ENCODE results near the gene SHISA7. TPM values are rescaled to one million over a fixed set of nuclear protein-coding genes. Genes with fewer than 3 reads are reported as not detected.

Gene SHISA7
- total and polyA plus RNA-seq, 4 donors = 1.6 TPM; not detected in 3

Other genes with a start within 250 kb of the SHISA7 start
Only the 30 nearest of the 31 such genes appear.
- gene TMEM86B, start 214.5 kb downstream of the SHISA7 start, total RNA-seq = 10 to 100 TPM in 1 of 2 donors, 1 to 10 TPM in 1; 4.8 to 13.7 TPM
- gene TMEM86B, start 214.5 kb downstream of the SHISA7 start, polyA plus RNA-seq = 10 to 100 TPM; 19.4 to 20.1 TPM
- gene PPP6R1, start 184.3 kb downstream of the SHISA7 start, total RNA-seq = 10 to 100 TPM; 24.6 to 40.1 TPM
- 10 to 100 TPM in 1 of 2 donors, 1 to 10 TPM in 1; 5.5 to 20.4 TPM for gene PPP6R1, start 184.3 kb downstream of the SHISA7 start, polyA plus RNA-seq
- 10 to 100 TPM in 1 of 2 donors, 1 to 10 TPM in 1; 9.4 to 11.6 TPM for gene HSPBP1, start 163.2 kb downstream of the SHISA7 start, total RNA-seq
- 10 to 100 TPM; 15.3 to 31.6 TPM for gene HSPBP1, start 163.2 kb downstream of the SHISA7 start, polyA plus RNA-seq
- under 1 TPM; 0.42 to 0.65 TPM for gene BRSK1, start 159.3 kb downstream of the SHISA7 start, total RNA-seq
- under 1 TPM in 1 of 2 donors, not detected in 1; 0.10 TPM for gene BRSK1, start 159.3 kb downstream of the SHISA7 start, polyA plus RNA-seq
- 1 to 10 TPM; 2.1 to 3.3 TPM for gene TMEM150B, start 118.0 kb downstream of the SHISA7 start, total RNA-seq
- gene TMEM150B, start 118.0 kb downstream of the SHISA7 start, polyA plus RNA-seq = 1 to 10 TPM in 1 of 2 donors, under 1 TPM in 1; 0.81 to 1.8 TPM
- gene KMT5C, start 103.4 kb downstream of the SHISA7 start, total RNA-seq = 10 to 100 TPM in 1 of 2 donors, 1 to 10 TPM in 1; 3.9 to 11.6 TPM
- 1 to 10 TPM; 1.1 to 2.1 TPM for gene KMT5C, start 103.4 kb downstream of the SHISA7 start, polyA plus RNA-seq
- gene COX6B2, start 88.6 kb downstream of the SHISA7 start, total RNA-seq = not detected
- gene COX6B2, start 88.6 kb downstream of the SHISA7 start, polyA plus RNA-seq = not detected
- not detected for gene GARIN5B, start 80.0 kb downstream of the SHISA7 start, total RNA-seq
- gene GARIN5B, start 80.0 kb downstream of the SHISA7 start, polyA plus RNA-seq = not detected
- gene IL11, start 72.8 kb downstream of the SHISA7 start, total RNA-seq = not detected
- gene IL11, start 72.8 kb downstream of the SHISA7 start, polyA plus RNA-seq = not detected
- not detected for gene TMEM190, start 66.5 kb downstream of the SHISA7 start, total RNA-seq
- not detected for gene TMEM190, start 66.5 kb downstream of the SHISA7 start, polyA plus RNA-seq
- gene TMEM238, start 59.0 kb downstream of the SHISA7 start, total RNA-seq = under 1 TPM; 0.08 to 0.47 TPM
- gene TMEM238, start 59.0 kb downstream of the SHISA7 start, polyA plus RNA-seq = under 1 TPM; 0.47 to 0.54 TPM
- gene RPL28, start 57.4 kb downstream of the SHISA7 start, total RNA-seq = 100 to 1,000 TPM; 116 to 150 TPM
- 100 to 1,000 TPM; 177 to 535 TPM for gene RPL28, start 57.4 kb downstream of the SHISA7 start, polyA plus RNA-seq
- 10 to 100 TPM in 1 of 2 donors, 1 to 10 TPM in 1; 5.2 to 95.2 TPM for gene UBE2S, start 35.5 kb downstream of the SHISA7 start, total RNA-seq
- gene UBE2S, start 35.5 kb downstream of the SHISA7 start, polyA plus RNA-seq = 1 to 10 TPM; 6.7 to 6.9 TPM
- 100 to 1,000 TPM in 1 of 2 donors, 10 to 100 TPM in 1; 49.1 to 101 TPM for gene ISOC2, start 18.3 kb upstream of the SHISA7 start, total RNA-seq
- 100 to 1,000 TPM; 136 to 181 TPM for gene ISOC2, start 18.3 kb upstream of the SHISA7 start, polyA plus RNA-seq
- not detected for gene C19orf85, start 21.5 kb upstream of the SHISA7 start, total RNA-seq
- gene C19orf85, start 21.5 kb upstream of the SHISA7 start, polyA plus RNA-seq = not detected
- 1 to 10 TPM; 1.1 to 1.9 TPM for gene ZNF628, start 33.3 kb upstream of the SHISA7 start, total RNA-seq
- gene ZNF628, start 33.3 kb upstream of the SHISA7 start, polyA plus RNA-seq = 1 to 10 TPM in 1 of 2 donors, under 1 TPM in 1; 0.99 to 4.4 TPM
- gene NAT14, start 41.9 kb upstream of the SHISA7 start, total RNA-seq = 1 to 10 TPM; 1.4 to 3.7 TPM
- gene NAT14, start 41.9 kb upstream of the SHISA7 start, polyA plus RNA-seq = 1 to 10 TPM; 2.6 to 3.5 TPM
- under 1 TPM; 0.19 to 0.84 TPM for gene SSC5D, start 45.1 kb upstream of the SHISA7 start, total RNA-seq
- gene SSC5D, start 45.1 kb upstream of the SHISA7 start, polyA plus RNA-seq = 1 to 10 TPM in 1 of 2 donors, under 1 TPM in 1; 0.08 to 1.0 TPM
- gene SBK2, start 93.8 kb upstream of the SHISA7 start, total RNA-seq = not detected
- not detected for gene SBK2, start 93.8 kb upstream of the SHISA7 start, polyA plus RNA-seq
- not detected for gene SBK3, start 102.2 kb upstream of the SHISA7 start, total RNA-seq
- gene SBK3, start 102.2 kb upstream of the SHISA7 start, polyA plus RNA-seq = under 1 TPM in 1 of 2 donors, not detected in 1; 0.03 TPM
- under 1 TPM; 0.92 to 0.93 TPM for gene ZNF579, start 137.5 kb upstream of the SHISA7 start, total RNA-seq
- gene ZNF579, start 137.5 kb upstream of the SHISA7 start, polyA plus RNA-seq = 1 to 10 TPM; 1.4 to 3.3 TPM
- 1 to 10 TPM; 2.2 to 2.3 TPM for gene FIZ1, start 156.2 kb upstream of the SHISA7 start, total RNA-seq
- 1 to 10 TPM; 1.1 to 4.3 TPM for gene FIZ1, start 156.2 kb upstream of the SHISA7 start, polyA plus RNA-seq
- 1 to 10 TPM; 6.7 to 8.8 TPM for gene ZNF524, start 157.0 kb upstream of the SHISA7 start, total RNA-seq
- gene ZNF524, start 157.0 kb upstream of the SHISA7 start, polyA plus RNA-seq = 10 to 100 TPM; 11.5 to 12.3 TPM
- 1 to 10 TPM; 1.4 to 1.8 TPM for gene ZNF865, start 162.3 kb upstream of the SHISA7 start, total RNA-seq
- gene ZNF865, start 162.3 kb upstream of the SHISA7 start, polyA plus RNA-seq = 1 to 10 TPM in 1 of 2 donors, under 1 TPM in 1; 0.38 to 3.1 TPM
- gene ZNF784, start 181.3 kb upstream of the SHISA7 start, total RNA-seq = 1 to 10 TPM; 3.9 to 6.0 TPM
- gene ZNF784, start 181.3 kb upstream of the SHISA7 start, polyA plus RNA-seq = 1 to 10 TPM in 1 of 2 donors, under 1 TPM in 1; 0.79 to 3.6 TPM
- gene ZNF580, start 197.7 kb upstream of the SHISA7 start, total RNA-seq = 1 to 10 TPM; 2.6 to 5.0 TPM
- gene ZNF580, start 197.7 kb upstream of the SHISA7 start, polyA plus RNA-seq = 1 to 10 TPM; 5.1 to 5.2 TPM
- gene ZNF581, start 200.3 kb upstream of the SHISA7 start, total RNA-seq = 1 to 10 TPM; 2.1 to 7.3 TPM
- 1 to 10 TPM; 4.8 to 5.6 TPM for gene ZNF581, start 200.3 kb upstream of the SHISA7 start, polyA plus RNA-seq
- 1 to 10 TPM; 3.6 to 5.6 TPM for gene CCDC106, start 204.9 kb upstream of the SHISA7 start, total RNA-seq
- gene CCDC106, start 204.9 kb upstream of the SHISA7 start, polyA plus RNA-seq = 10 to 100 TPM in 1 of 2 donors, 1 to 10 TPM in 1; 6.1 to 13.5 TPM
- gene U2AF2, start 211.7 kb upstream of the SHISA7 start, total RNA-seq = 10 to 100 TPM; 49.4 to 66.6 TPM
- gene U2AF2, start 211.7 kb upstream of the SHISA7 start, polyA plus RNA-seq = 10 to 100 TPM in 1 of 2 donors, 1 to 10 TPM in 1; 8.6 to 53.1 TPM
- gene EPN1, start 231.9 kb upstream of the SHISA7 start, total RNA-seq = 100 to 1,000 TPM in 1 of 2 donors, 10 to 100 TPM in 1; 49.0 to 107 TPM
- 100 to 1,000 TPM in 1 of 2 donors, 10 to 100 TPM in 1; 18.6 to 117 TPM for gene EPN1, start 231.9 kb upstream of the SHISA7 start, polyA plus RNA-seq